Omental fat pad (tissue), 4 donors: ENCODE data around the gene INPP4B. TPM values are rescaled to one million over a fixed set of nuclear protein-coding genes. Genes with fewer than 3 reads are reported as not detected.

Experiments
- ATAC-seq: fragments of 150-250 bp; one replicate; pipeline ENCODE4 v1.9.1; 2016; ENCODE audit warnings: mild to moderate bottlenecking, moderate library complexity; ENCODE audit not compliant: low FRiP score
- DNase-seq: peaks from one replicate; pipeline ENCODE4 v3.0.0-alpha.2; 2019; ENCODE audit warnings: low spot score
- CTCF ChIP-seq, 3 donors: fragments of 450-650 bp; IDR thresholded peaks; one replicate each; pipeline ENCODE4 v1.5.1; 2016 to 2017; ENCODE audit warnings: antibody characterized with exemption in 3 of 3, mild to moderate bottlenecking in 3 of 3, moderate library complexity in 2 of 3
- total RNA-seq, 4 donors: library from RNA; depleted of rRNA; stranded (reverse); fragments of >200 nt; gene quantifications; one replicate each; pipeline ENCODE4 v1.1.0, GENCODE V29; 2016

Gene INPP4B
- total RNA-seq, 4 donors from 2014 or later: 6.6 to 54.2 (median 14.2) TPM

GRCh38 chr4:142098900-142099545 is 747.1 kb downstream of the INPP4B start:
- TF ChIP-seq CTCF (IDR thresholded peaks at IDR 0.05): no peak
- no peak for DNase-seq
- ATAC-seq: no peak

- TF ChIP-seq CTCF (IDR thresholded peaks at IDR 0.05): no peak
- DNase-seq (no peak), ATAC-seq (no peak)
Measured at GRCh38 chr4:142098380-142098779, 747.7 kb downstream of the INPP4B start.

GRCh38 chr4:142097015-142097414 is 749.1 kb downstream of the INPP4B start:
- no peak for TF ChIP-seq CTCF (IDR thresholded peaks at IDR 0.05)
- ATAC-seq: no peak
- no peak for DNase-seq

- peak; percentile 84 for ATAC-seq
- no peak for TF ChIP-seq CTCF (IDR thresholded peaks at IDR 0.05)
- DNase-seq: peak; percentile 22
Measured at GRCh38 chr4:142095886-142096605, 750.1 kb downstream of the INPP4B start.

- no peak for DNase-seq
- no peak for ATAC-seq
- no peak for TF ChIP-seq CTCF (IDR thresholded peaks at IDR 0.05)
Measured at GRCh38 chr4:142092941-142093340, 753.2 kb downstream of the INPP4B start.

GRCh38 chr4:142091691-142092182 is 754.4 kb downstream of the INPP4B start:
- peak; percentile 71 for ATAC-seq
- peak; percentile 22 for DNase-seq
- no peak for TF ChIP-seq CTCF (IDR thresholded peaks at IDR 0.05)
